H1 (cell line): Measurements from ENCODE around the gene SLC66A1. TPM values are rescaled to one million over a fixed set of nuclear protein-coding genes. Genes with fewer than 3 reads are reported as not detected.

Source experiments
- BCL11A ChIP-seq, 2 experiments: IDR thresholded peaks; one replicate each; pipeline ENCODE4 v1.6.1; 2011; ENCODE audit warnings: low read depth in 2 of 2, low read length in 2 of 2, mild to moderate bottlenecking in 2 of 2
- CHD7 ChIP-seq: fragments of 300-600 bp; sonication (generic); IDR thresholded peaks from 2 replicates; pipeline ENCODE4 v1.7.1; 2012; ENCODE audit warnings: low read length, moderate library complexity, mild to moderate bottlenecking, inconsistent platforms; ENCODE audit not compliant: insufficient replicate concordance
- JUN ChIP-seq: IDR thresholded peaks from 2 replicates; pipeline ENCODE4 v1.6.1; 2011; ENCODE audit warnings: low read depth, mild to moderate bottlenecking, improper control_type of control experiment, low read length
- SP1 ChIP-seq: IDR thresholded peaks from 2 replicates; pipeline ENCODE4 v1.6.1; 2011; ENCODE audit warnings: low read depth, low read length
- SP2 ChIP-seq: IDR thresholded peaks from 2 replicates; pipeline ENCODE4 v1.6.1; 2012; ENCODE audit warnings: mild to moderate bottlenecking, low read length, inconsistent platforms
- SP4 ChIP-seq: IDR thresholded peaks from 2 replicates; pipeline ENCODE4 v1.6.1; 2012; ENCODE audit warnings: low read length, inconsistent platforms
- SRF ChIP-seq: IDR thresholded peaks from 2 replicates; pipeline ENCODE4 v1.6.1; 2011; ENCODE audit warnings: mild to moderate bottlenecking, low read depth, low read length, moderate library complexity
- TAF7 ChIP-seq: optimal IDR thresholded peaks from 2 replicates; pipeline ENCODE3; 2011; ENCODE audit warnings: low read depth, mild to moderate bottlenecking, inconsistent platforms, low read length, moderate library complexity, borderline replicate concordance
- polyA plus RNA-seq, 7 experiments: library from polyadenylated mRNA; depleted of rRNA in 3 of 7; stranded (reverse) in 5 of 7; unstranded in 2 of 7; fragments of >200 nt in 5 of 7; fragments of 200-250 nt in 2 of 7; gene quantifications; 1 replicate in 5 of 7; 2 replicates in 1 of 7; 4 replicates in 1 of 7; pipeline versions ENCODE4 v1.2.1 to v1.2.3, GENCODE V29; 2011 to 2013; ENCODE audit warnings: missing spikeins in 2 of 7, mixed read lengths in 2 of 7
- total RNA-seq: library from RNA; stranded (reverse); fragmentation: NEBNext Ultra II Directional; extraction: Animal tissue kit (Norgen Biotek cat#: 25700); gene quantifications from 2 replicates; pipeline ENCODE4 v1.2.1, GENCODE V29; 2021

SLC66A1 gene
- total and polyA plus RNA-seq, 2 of the 8 experiments (the other 6 are each of a cell fraction or from before 2014, with no cell fraction given): 16.8 to 27.9 TPM

- TF ChIP-seq CHD7: no peak
- TF ChIP-seq TAF7: no peak
- no peak for TF ChIP-seq SP2
- TF ChIP-seq SP1: no peak
- no peak for TF ChIP-seq BCL11A (IDR thresholded peaks at IDR 0.05; ENCODE audit: low read depth in 2 of 2, low read length in 2 of 2)
- TF ChIP-seq SRF: no peak
- no peak for TF ChIP-seq SP4
- no peak for TF ChIP-seq JUN
These were observed 61.3 kb downstream of the SLC66A1 start (continued) for GRCh38 chr1:19373211-19374082.
